Stimulated activated CD4-positive, alpha-beta T cell treated with anti-CD3 and anti-CD28 coated beads, Interleukin-15, amount 100 ng/mL, for 24 hours (primary cell): ENCODE data around the gene CDCP2.

Experiments used
- DNase-seq: peaks from one replicate; pipeline ENCODE4 v3.0.0-alpha.2; 2020

CDCP2 gene

GRCh38 chr1:54084794-54085193 lies 68.0 kb downstream of the CDCP2 start:
- no peak for DNase-seq
